Measurements from ENCODE around the gene LMTK3. TPM values are rescaled to one million over a fixed set of nuclear protein-coding genes. Genes with fewer than 3 reads are reported as not detected.
A peak's percentile ranks its signal among the peaks of the same experiment; 100 is the strongest.

LMTK3 gene
- total RNA-seq, 2 experiments from 2014 or later, result 3.7 to 5.1 TPM

DNA sequence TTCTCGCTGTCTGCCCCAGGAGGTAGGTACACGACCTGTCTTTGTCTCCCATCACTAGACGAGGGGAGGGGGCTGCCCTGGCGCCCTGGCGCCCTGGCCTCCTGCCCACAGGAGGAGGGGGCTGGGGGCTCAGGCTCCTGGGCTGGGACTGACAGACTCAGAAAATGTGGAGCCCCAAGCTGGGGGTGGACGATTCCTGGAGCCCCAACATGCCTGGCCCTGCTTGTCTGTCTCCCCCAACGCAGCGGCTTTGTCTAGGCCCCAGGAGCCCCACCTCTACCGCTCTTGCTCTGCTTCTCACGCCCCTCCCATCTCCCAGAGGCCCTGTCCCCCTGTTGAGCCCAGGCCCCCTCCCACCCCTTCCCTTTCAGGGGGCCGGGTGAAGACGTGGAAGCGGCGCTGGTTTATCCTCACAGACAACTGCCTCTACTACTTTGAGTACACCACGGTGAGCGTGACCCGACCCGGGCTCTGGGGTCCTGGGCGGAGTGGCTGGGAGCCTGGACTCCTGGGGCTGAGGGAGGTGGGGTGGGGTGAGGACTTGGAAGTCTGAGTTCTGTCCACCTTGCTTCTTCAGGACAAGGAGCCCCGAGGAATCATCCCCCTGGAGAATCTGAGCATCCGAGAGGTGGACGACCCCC, 33.8 kb downstream of the LMTK3 start:
- Mint-ChIP-seq H3K27me3 (no peaks in the 10 kb centered on the region), H3K4me1 (peaks cover 29% of the 10 kb centered on the region), H3K9me3 (no peaks in the 10 kb centered on the region), H3K4me3 (no peak overlapping the region), H3K27ac (no peak overlapping the region), H3K36me3 (ENCODE audit: low read depth) (peaks cover 24% of the 10 kb centered on the region)
- ChIA-PET POLR2A (no interaction called here), CTCF (no interaction called here)
- DNase-seq, result no peak

DNA sequence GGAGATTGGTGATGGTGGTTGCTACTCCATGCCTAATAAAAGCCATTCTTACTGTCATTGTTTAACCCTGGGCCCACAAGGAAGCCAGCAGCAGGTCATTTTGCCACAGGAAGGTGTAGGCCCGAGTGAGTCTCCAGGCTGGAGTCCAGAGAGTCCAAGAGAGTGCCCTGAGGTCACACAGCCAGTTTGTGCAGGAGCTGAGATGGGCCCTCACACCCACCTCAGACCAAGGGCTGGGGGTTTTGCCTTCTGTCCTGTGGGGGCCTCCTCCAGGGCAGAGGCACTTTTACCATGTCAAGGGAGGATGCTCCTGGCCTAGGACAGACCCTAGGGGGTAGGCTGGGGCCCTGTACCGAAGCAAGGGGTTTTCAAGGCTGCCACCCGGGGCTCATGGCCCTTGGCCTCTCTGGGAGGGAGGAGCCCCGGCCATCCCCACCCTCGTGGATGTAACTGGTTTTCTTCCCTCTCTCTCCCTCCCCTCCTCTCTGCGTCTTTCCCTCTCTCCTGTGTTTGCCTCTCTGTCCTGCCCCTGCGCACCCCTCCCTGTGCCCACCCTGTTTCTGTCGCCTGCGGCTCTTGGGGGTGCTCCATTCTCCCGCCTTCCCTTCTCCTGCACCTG, 34.5 kb downstream of the LMTK3 start:
- CTCF ChIA-PET, result interaction anchor here (0.6 kb wide), 1 partner anchor 258 kb away, joined by 4 read pairs; no protein-coding TSS in a partner anchor
- POLR2A ChIA-PET, result no interaction called here
- Mint-ChIP-seq H3K27ac (no peak overlapping the region), H3K27me3 (no peaks in the 10 kb centered on the region), H3K9me3 (no peaks in the 10 kb centered on the region), H3K36me3 (ENCODE audit: low read depth) (peaks cover 28% of the 10 kb centered on the region), H3K4me3 (no peak overlapping the region), H3K4me1 (peaks cover 26% of the 10 kb centered on the region)
- no peak for DNase-seq

- POLR2A ChIA-PET, result no interaction called here
- H3K27me3 Mint-ChIP-seq, result no peaks in the 10 kb centered on the region
- CTCF ChIA-PET, result interaction anchor here (0.7 kb wide), 1 partner anchor 517 kb away, joined by 3 read pairs; the partner anchor contains the start of genes GYS1 and RUVBL2
Observed at GRCh38 chr19:48476176-48476575, 35.5 kb downstream of the LMTK3 start.

GRCh38 chr19:48475369-48476068, 36.1 kb downstream of the LMTK3 start:
- peaks cover 15% of the 10 kb centered on the region for H3K4me1 Mint-ChIP-seq
- H3K27ac Mint-ChIP-seq, result peak overlapping the region; percentile 76
- peaks cover 32% of the 10 kb centered on the region for H3K36me3 Mint-ChIP-seq (ENCODE audit: low read depth)
- no peaks in the 10 kb centered on the region for H3K27me3 Mint-ChIP-seq
- ChIA-PET POLR2A (no interaction called here), CTCF (interaction anchor here (0.7 kb wide), 1 partner anchor 518 kb away, joined by 3 read pairs; the partner anchor contains the start of genes GYS1 and RUVBL2)
- DNase-seq, result no peak
- no peaks in the 10 kb centered on the region for H3K9me3 Mint-ChIP-seq
- H3K4me3 Mint-ChIP-seq, result no peak overlapping the region

More at GRCh38 chr19:48476176-48476575, 35.5 kb downstream of the LMTK3 start:
- H3K4me1 Mint-ChIP-seq, result peaks cover 18% of the 10 kb centered on the region
- no peak for DNase-seq
- no peaks in the 10 kb centered on the region for H3K9me3 Mint-ChIP-seq
- peak overlapping the region; percentile 76 for H3K27ac Mint-ChIP-seq
- no peak overlapping the region for H3K4me3 Mint-ChIP-seq
- peaks cover 27% of the 10 kb centered on the region for H3K36me3 Mint-ChIP-seq (ENCODE audit: low read depth)

DNA sequence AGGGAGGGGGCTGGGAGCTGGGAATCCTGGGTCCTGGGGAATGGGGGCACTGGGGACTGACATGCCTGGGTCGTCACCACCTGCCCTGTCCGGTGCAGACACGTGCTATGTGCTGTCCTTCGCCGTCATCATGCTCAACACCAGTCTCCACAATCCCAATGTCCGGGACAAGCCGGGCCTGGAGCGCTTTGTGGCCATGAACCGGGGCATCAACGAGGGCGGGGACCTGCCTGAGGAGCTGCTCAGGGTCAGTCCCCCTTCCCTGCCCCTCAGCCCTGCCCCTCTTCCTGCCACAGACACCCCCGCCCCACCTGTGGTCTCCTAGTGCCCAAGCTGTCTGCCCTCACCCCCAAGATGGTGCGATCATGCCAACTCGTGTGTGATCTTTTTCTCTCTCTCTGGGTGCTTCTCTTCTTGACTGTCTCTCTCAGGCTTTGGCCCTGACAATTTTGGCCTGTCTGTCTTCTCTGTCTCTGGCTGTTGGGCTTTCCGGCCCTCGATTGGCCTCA, 37.5 kb downstream of the LMTK3 start:
- peaks cover 15% of the 10 kb centered on the region for H3K4me1 Mint-ChIP-seq
- DNase-seq, result no peak
- CTCF ChIA-PET, result interaction anchor here (0.7 to 0.8 kb wide), 2 partner anchors 15 to 16 kb away, joined by 3 read pairs; no protein-coding TSS in a partner anchor
- H3K36me3 Mint-ChIP-seq (ENCODE audit: low read depth), result peaks cover 25% of the 10 kb centered on the region
- POLR2A ChIA-PET, result no interaction called here
- no peak overlapping the region for H3K4me3 Mint-ChIP-seq
- no peaks in the 10 kb centered on the region for H3K9me3 Mint-ChIP-seq
- H3K27ac Mint-ChIP-seq, result peak overlapping the region; percentile 41
- H3K27me3 Mint-ChIP-seq, result no peaks in the 10 kb centered on the region

DNA sequence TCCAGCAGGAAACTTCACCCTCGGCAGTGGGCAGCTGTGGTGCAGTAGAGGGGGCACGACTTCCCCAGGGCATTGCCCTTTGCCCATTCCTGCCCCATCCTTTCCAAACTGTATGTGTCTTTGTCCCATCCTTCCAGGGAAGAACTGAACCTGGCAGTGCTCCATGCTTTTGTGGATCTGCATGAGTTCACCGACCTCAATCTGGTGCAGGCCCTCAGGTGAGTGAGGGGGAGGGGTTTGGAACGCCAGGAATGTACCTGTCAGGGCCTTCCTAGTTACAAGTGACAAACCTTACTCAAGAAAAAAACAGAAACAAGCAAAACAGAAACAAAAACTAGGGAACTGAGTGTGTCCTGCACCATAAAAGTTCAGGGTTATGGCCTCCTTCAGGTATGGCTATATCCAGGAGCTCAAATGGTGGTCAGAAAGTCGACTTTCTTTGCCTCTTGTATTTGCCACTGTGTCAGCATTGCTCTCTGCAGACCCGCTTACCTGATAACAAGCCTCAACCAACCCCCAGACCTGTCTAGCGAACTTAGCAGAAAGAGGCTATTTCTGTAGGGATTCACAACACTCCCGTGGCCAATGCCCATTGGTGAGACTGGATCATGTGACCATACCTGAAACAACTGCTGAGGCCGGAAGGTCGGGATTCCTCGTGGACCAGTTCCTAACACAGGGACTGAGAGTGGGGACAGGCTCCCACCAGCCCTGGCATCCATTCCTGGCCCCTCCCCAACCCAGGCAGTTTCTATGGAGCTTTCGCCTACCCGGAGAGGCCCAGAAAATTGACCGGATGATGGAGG, 38.3 kb downstream of the LMTK3 start:
- no peak overlapping the region for H3K4me3 Mint-ChIP-seq
- ChIA-PET CTCF (interaction anchor here (0.5 to 1.0 kb wide), 3 partner anchors 16 to 110 kb away, joined by 3 read pairs; no protein-coding TSS in a partner anchor), POLR2A (no interaction called here)
- H3K9me3 Mint-ChIP-seq, result no peaks in the 10 kb centered on the region
- H3K36me3 Mint-ChIP-seq (ENCODE audit: low read depth), result peaks cover 25% of the 10 kb centered on the region
- DNase-seq, result no peak
- H3K27me3 Mint-ChIP-seq, result no peaks in the 10 kb centered on the region
- H3K4me1 Mint-ChIP-seq, result peaks cover 19% of the 10 kb centered on the region
- peak overlapping the region; percentile 36 for H3K27ac Mint-ChIP-seq

GRCh38 chr19:48471836-48472235, 39.8 kb downstream of the LMTK3 start:
- no peaks in the 10 kb centered on the region for H3K9me3 Mint-ChIP-seq
- peak overlapping the region; percentile 83 for H3K4me3 Mint-ChIP-seq
- peaks cover 23% of the 10 kb centered on the region for H3K36me3 Mint-ChIP-seq (ENCODE audit: low read depth)
- POLR2A ChIA-PET, result no interaction called here
- no peaks in the 10 kb centered on the region for H3K27me3 Mint-ChIP-seq
- H3K4me1 Mint-ChIP-seq, result peaks cover 26% of the 10 kb centered on the region
- CTCF ChIA-PET, result no interaction called here
- no peak for DNase-seq
- no peak overlapping the region for H3K27ac Mint-ChIP-seq

DNA sequence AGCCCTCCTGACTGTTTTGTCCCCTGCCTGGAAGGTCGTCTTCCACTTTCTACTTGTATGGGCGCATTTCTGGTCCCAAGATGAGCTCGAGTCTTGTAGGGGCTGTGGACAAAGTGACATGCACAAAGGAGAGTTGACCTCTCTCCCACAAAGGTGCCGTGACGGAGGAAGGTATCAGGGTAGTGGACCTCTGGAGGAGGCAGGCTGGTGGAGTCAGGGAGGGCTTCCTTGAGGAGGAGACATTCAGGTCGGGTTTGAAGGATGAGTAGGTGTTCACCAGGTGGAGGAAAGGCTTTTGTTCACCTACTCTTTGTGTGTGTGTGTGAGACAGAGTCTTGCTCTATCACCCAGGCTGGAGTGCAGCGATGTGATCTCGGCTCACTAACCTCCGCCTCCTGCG, 40.8 kb downstream of the LMTK3 start:
- DNase-seq, result no peak
- Mint-ChIP-seq H3K4me3 (peak overlapping the region; percentile 83), H3K27ac (peak overlapping the region; percentile 12), H3K4me1 (peaks cover 26% of the 10 kb centered on the region), H3K36me3 (ENCODE audit: low read depth) (peaks cover 23% of the 10 kb centered on the region), H3K27me3 (no peaks in the 10 kb centered on the region), H3K9me3 (no peaks in the 10 kb centered on the region)
- POLR2A ChIA-PET, result interaction anchor here (0.6 kb wide), 2 partner anchors 14 to 16 kb away, joined by 6 to 13 read pairs; no protein-coding TSS in a partner anchor
- CTCF ChIA-PET, result interaction anchor here (1.6 to 2.1 kb wide), 2 partner anchors 9 to 19 kb away, joined by 5 to 6 read pairs; no protein-coding TSS in a partner anchor

- peak overlapping the region; percentile 89 for H3K27ac Mint-ChIP-seq
- H3K27me3 Mint-ChIP-seq, result no peaks in the 10 kb centered on the region
- no peak for DNase-seq
- ChIA-PET CTCF (interaction anchor here (0.8 to 2.1 kb wide), 3 partner anchors 9 to 20 kb away, joined by 3 to 6 read pairs (median 5); no protein-coding TSS in a partner anchor), POLR2A (interaction anchor here (0.6 to 1.1 kb wide), 2 partner anchors 10 to 17 kb away, joined by 4 to 6 read pairs; no protein-coding TSS in a partner anchor)
- peak overlapping the region; percentile 83 for H3K4me3 Mint-ChIP-seq
- H3K4me1 Mint-ChIP-seq, result peaks cover 26% of the 10 kb centered on the region
- no peaks in the 10 kb centered on the region for H3K9me3 Mint-ChIP-seq
- peaks cover 20% of the 10 kb centered on the region for H3K36me3 Mint-ChIP-seq (ENCODE audit: low read depth)
Observed at GRCh38 chr19:48469934-48470680, 41.5 kb downstream of the LMTK3 start.

GRCh38 chr19:48469289-48469881, 42.2 kb downstream of the LMTK3 start, which contains the start of gene CYTH2:
CYTH2 (plus strand) TSS chr19:48469369; CDS start chr19:48469508, 139 bp downstream.
- Mint-ChIP-seq H3K4me3 (peak within 1 kb of the TSS; percentile 83), H3K27ac (peak within 1 kb of the TSS; percentile 89), H3K4me1 (peaks cover 26% of the 10 kb centered on the region), H3K27me3 (no peaks in the 10 kb centered on the region), H3K9me3 (no peaks in the 10 kb centered on the region), H3K36me3 (ENCODE audit: low read depth) (peaks cover 18% of the 10 kb centered on the region)
- DNase-seq, result peak; percentile 83
- CTCF ChIA-PET, result interaction anchor here (0.8 to 2.1 kb wide), 3 partner anchors 8 to 20 kb away, joined by 3 to 6 read pairs (median 5); no protein-coding TSS in a partner anchor
- POLR2A ChIA-PET, result interaction anchor here (1.1 kb wide), 1 partner anchor 10 kb away, joined by 4 read pairs; no protein-coding TSS in a partner anchor

DNA sequence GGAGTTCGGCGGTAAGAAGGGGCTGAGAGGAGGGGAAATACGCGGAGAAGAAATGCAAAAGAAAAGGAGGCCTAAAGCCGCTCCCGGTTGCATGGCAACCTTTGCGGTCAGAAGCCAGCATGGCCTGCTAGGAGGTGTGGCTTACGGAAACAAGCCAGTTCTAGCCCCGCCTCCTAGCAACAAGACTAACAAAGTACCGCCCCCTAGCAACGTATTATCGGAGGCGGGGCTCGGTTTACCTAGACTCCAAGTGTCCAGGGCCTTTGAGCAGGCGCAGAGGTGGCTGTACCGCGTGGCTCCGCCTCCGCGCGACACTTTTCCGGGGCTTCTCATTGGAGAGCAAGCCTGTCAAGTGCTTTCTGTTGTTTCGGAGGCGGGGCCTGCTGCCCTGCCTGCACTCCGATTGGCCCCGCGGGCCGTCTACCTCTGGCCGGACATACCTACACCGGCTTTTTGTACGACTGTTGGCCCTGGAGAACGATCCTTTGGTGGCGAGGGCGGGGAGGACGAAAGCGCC, 42.8 kb downstream of the LMTK3 start:
- H3K4me1 Mint-ChIP-seq, result peaks cover 24% of the 10 kb centered on the region
- no peaks in the 10 kb centered on the region for H3K27me3 Mint-ChIP-seq
- ChIA-PET CTCF (interaction anchor here (1.7 kb wide), 1 partner anchor 12 kb away, joined by 3 read pairs; no protein-coding TSS in a partner anchor), POLR2A (no interaction called here)
- H3K4me3 Mint-ChIP-seq, result peak overlapping the region; percentile 83
- DNase-seq, result peak; percentile 100
- peaks cover 16% of the 10 kb centered on the region for H3K36me3 Mint-ChIP-seq (ENCODE audit: low read depth)
- peak overlapping the region; percentile 89 for H3K27ac Mint-ChIP-seq
- no peaks in the 10 kb centered on the region for H3K9me3 Mint-ChIP-seq

Data from activated CD4-positive, alpha-beta T cell treated with anti-CD3 and anti-CD28 coated beads, Interleukin-2, amount 10 ng/mL, durations not matched to agents 7 days and 5 days (primary cell).